ENCODE data around the gene MAP4K5.

DNA sequence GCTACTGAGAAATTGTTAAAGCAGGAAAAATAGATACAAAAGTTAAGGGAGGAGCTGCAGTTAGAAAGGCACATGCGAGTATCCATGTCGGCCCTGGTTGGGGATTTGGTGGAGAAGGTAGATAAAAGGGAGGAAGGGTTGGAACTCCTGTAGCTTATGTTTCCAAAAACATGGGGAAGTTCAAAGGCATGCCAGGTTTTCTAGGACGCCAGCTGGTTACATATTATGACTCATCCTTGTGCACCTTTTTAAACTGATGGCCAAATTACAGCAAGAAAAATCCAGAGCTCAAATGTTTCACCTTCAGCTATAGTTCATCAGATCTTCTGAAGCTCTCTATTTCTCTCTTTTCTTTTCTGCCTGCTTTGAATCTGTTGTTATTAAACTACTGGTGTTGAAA, 13.2 kb upstream of the MAP4K5 start:
- TF ChIP-seq CTCF (conservative IDR thresholded peaks at IDR 0.05 in 1 of 2, IDR thresholded peaks at IDR 0.05 in 1 of 2; ENCODE audit: extremely low read depth in 1 of 2, insufficient read depth in 1 of 2, low read depth in 1 of 2, low read length in 2 of 2), result no peak
- TF ChIP-seq EZH2 (IDR thresholded peaks at IDR 0.05; ENCODE audit: borderline replicate concordance, low read length), result no peak
